M059J (cell line): ENCODE measurements around the gene PARD3B. TPM values are rescaled to one million over a fixed set of nuclear protein-coding genes. Genes with fewer than 3 reads are reported as not detected.

Experiments used
- DNase-seq: peaks from one replicate; pipeline ENCODE4 v3.0.0-alpha.2; 2012; ENCODE audit warnings: low read depth
- total RNA-seq: library from RNA; depleted of rRNA; stranded (reverse); fragments of >200 nt; shearing (Covaris generic); gene quantifications from 2 replicates; pipeline ENCODE4 v1.2.3, GENCODE V29; 2014

Gene PARD3B
- total RNA-seq, 1 experiment from 2014 or later: 1.6 TPM

DNA sequence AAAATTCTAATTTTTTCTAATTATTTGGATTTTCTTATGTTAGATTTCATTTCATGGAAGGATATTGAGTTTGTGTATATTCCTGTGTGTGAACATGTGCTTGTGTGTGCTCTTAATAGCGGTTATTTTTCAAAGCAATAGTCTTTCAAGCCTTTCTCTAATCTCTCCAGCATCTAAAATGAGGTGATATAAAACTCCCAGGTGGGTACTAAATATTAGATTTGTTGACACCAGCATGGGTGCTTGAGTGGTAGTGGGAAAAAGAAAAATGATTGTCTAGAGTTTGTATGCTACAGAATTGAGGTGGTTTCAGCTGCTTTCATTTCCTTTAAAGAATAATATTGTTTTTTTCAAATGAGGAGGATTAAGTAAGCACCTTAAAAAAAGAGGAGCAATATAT is 296.8 kb downstream of the PARD3B start:
- DNase-seq: no peak

DNA sequence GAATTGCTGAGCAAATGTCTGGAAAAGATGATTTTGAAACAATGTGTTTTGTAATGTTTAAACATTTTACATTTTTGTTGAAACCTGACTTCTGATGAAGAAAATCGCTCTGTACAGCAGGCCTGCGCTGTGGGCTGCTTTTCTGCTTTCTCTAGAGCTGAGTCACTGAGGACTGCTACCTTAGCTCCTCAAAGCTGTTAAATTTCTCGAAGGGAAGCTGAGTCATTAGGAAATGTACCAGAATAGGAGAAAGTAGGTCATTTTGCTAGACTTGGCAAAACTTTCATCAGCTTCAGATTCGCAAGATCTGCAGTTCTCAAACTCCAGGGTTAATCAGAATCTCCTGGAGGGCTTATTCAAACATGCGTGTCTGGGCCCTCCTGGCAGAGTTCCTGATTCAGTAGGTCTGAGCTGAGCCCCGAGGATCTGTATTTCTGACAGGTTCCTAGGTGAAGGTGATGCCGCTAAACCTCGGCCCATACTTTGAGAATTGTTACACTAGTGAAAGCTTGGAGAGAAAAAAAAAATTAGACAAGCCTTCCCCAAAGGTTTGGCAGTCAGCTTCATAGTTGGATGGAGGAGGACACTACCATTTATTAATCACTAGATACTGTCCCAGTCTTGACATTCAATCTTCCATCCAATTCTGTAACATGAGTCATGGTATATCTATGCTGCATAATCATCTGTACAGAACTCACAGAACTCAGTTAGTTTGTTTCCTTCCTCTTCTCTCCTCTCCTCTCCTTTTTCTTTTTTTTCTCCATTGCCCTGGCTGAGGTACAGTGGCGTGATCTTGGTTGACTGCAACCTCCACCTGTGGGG is 297.6 kb downstream of the PARD3B start:
- peak; percentile 85 for DNase-seq

DNA sequence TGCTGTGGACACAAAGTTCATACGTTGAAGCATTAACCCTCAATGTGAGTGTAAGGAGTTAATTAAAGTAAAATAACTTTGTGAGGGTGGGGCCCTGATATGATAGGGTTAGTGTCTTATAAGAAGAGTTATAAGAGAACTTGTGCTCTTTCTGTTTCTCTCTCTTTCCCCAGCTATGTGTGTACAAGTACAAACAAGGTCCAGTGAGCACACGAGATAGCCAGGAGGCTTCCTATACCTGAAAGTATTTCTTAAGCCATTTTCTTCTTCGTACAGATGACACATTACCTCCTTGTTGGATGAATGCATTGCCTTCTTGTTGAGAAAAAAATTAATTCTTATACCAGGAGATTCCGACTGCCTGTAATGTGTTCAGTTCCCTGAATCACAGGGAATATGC is 301.2 kb downstream of the PARD3B start:
- DNase-seq: no peak

DNA sequence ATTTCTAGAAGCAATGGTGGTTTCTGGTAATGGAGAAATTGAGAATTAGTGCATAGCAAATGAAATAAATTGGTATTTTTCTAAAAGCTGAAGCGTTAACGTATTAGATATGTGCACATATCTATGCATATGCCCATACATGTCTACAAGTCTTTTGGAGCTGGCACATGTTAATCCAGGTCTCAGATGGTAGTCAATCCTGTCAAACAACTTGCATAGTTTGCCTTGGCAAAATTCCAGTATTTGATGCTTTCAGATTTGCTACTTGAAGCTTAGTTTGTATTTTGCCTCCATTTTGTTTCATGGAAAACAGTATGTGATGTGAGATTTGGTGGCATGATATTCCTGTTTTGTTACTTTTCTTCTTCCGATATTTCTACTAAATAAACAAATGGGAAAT is 304.6 kb downstream of the PARD3B start:
- DNase-seq: no peak

DNA sequence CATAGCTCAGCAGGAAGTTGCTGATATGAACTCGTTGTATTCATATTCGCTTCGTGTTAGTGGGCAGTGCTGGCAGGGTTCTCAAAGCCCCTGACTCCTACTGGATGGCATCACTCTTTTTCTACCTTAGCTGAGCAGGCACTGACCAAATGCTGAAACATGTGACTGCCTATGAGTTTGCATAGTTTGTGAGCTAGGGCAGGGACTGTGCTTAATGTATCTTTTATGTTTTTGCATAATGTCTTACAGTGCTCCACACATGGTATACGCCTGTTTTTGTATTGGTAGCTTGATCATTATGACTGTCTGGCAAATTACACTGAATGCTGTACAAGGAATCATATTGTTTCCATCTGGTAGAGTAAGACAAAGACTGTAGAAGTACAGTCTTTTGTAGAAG is 305.3 kb downstream of the PARD3B start:
- DNase-seq: no peak

DNA sequence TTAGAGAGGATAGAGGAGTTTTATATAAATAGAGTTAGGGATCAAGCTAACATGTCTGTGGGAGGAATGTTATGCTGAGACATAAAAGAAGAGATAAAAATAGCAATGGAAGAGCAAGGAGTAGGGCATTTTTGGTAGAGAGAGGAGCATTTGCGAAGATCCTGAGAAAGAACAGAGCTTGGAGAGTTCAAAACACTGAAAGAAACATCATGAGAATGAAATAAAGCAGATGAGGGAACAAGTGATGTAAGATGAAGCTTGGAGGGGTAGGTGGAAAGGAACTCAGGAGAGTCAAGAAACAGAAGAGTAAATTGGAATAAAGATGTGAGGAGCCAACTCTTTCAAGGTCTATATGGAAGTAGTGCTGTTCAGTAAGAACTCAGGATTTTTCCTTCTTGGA is 308.6 kb downstream of the PARD3B start:
- no peak for DNase-seq

DNA sequence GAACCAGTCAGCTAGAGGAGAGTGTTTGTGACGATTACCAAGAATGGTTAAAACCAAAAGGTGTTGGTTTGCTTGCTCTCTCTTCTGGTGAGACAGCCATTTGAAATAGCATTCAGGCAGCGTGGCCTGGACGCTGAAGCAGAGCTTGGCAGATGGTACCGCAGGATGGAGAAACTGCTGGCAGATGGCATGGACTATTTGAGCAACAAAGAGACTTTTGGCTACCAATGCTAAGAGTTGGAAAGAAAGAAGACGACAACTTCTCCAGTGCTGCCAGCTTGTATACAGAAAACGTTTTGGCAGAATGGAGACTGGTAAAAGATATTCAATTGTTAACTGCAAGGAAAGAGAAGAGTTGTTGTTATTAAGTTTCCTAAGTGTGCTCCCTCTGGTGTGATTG is 315.0 kb downstream of the PARD3B start:
- no peak for DNase-seq

DNA sequence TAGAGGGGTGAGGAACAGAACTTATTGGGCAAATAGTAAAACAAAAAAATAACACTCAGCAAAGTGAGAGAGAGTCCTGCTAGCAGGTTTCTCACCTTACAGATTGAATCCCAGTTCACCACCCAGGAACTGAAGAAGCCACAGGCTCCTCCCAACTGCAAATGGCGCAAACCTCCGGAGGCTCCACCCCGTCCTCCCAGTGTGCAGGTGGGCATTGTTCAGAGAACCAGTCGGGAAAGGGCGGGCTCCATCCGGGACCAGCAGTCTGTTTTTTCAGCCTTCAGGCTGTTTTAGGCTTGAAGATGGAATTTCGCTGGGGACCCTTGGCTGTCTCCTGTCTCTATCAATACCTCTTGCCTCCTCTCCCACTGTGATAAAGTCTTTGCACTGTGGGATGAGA is 317.5 kb downstream of the PARD3B start:
- no peak for DNase-seq

DNA sequence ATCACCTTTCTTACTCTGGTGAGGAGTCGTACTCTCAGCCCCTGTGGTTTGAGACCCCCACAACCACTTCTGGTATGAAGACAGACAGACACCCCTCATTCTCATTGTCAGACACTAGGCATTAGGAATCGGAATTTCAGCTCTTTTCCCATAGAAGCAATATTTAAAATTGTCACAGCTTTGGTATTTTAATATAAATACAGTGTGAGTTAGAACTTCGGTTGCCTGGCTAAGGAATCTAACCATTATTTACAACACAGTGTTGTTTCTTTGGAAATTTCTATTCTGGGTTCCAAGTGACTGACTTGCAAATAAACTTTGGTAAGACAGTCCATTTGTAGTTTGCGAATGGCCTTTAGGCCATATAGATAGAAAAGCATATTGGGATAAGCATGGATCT is 318.1 kb downstream of the PARD3B start:
- DNase-seq: peak; percentile 4

DNA sequence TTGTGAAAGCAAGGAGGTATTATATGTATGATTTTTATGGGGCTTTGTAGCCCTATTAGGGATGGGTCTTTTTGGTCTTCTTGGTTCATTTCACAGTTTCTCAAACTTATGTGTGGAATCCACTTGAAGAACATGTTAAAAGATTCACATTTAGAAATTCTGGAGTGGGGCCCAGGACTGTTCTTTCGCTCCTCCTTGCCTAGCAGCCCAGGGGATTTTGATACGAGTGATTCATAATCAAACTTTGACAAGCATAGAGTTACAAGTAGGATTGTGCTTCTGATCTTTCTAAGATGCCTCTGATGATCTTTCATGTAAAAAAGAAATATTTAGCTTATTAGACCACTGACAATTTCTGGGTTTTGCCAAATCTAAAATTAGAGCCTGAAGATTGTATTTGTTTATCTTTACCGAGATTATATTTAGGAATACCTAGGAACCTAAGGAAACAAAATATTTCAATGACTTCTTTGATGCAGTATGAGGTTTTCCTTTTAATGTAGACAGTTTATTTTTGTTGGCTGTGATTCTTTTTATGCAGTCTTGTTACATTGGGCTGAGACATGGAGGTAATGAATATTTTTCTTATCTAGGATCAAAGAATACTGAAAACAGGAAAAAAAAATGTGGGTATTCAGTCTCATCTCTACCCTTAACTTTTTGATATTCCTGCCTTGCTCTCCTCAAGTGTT is 324.0 kb downstream of the PARD3B start:
- peak; percentile 42 for DNase-seq

DNA sequence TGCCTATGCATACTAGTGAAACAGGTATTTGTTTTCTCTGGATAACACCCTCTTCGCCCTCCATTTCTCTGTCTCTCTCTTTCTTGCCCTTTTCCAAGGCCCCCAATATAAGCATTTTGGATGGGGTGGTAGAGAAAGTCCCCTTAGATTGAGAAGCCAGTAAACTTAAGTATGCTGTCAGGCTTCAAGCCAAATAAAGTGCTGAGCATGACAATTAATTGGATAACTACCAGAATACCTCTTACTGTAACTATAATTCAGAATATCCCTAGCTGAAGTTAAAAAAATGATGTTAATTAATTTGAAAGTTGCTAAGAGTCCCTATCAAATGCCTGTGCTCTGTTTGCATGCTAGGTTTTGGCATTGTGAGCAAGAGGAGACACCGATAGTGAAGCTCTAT is 324.8 kb downstream of the PARD3B start:
- no peak for DNase-seq

DNA sequence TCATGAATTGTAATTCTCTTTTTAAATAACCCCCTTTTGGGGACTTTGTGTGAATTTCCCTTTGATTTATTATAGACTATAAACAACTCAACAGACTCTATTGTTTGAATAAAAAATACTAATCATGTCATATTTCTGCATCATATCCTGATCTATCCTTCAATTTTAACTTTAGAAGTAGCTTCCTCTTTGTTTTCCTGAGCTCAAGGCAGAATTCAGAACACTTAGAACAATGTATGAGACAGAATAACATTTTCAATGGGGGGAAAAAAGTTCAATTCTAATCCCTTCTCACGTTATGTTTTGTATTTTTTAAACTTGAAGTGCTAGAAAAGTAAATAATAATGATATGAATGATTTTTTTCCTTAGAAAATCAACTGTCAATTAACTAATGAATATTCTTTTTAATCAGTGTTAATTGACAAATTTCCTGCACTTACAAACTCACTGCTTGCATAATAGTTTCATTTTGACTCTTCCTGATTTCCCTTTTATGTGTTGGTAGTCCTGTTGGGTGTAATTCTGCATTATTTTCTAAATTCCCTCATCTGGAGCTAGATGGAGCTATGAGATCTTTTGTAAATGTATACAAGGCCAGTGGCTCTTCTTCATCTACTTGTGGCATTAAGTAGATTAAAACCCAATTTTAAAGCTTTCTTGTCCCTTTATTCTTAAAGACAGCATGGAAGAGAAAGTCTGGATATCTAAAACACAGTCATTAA is 326.1 kb downstream of the PARD3B start:
- DNase-seq: peak; percentile 34

DNA sequence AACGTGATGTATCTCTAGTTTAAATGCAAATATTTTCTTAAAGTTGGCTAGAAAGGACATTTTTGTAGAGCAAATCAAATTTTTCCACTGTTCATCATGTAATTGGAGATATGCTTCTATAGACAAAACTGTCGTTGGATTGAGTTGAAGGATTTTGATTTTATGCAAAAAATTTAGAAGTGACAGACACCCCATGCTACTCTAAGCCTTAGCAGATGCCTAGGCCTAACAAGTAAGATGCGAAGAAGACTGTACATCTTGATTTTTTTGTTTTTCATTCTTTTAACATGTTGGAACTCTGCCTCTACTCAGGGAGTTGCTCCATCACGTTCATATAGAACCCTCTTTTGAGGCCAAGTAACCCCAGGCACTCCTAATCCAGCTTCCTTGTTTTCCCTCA is 331.0 kb downstream of the PARD3B start:
- no peak for DNase-seq

DNA sequence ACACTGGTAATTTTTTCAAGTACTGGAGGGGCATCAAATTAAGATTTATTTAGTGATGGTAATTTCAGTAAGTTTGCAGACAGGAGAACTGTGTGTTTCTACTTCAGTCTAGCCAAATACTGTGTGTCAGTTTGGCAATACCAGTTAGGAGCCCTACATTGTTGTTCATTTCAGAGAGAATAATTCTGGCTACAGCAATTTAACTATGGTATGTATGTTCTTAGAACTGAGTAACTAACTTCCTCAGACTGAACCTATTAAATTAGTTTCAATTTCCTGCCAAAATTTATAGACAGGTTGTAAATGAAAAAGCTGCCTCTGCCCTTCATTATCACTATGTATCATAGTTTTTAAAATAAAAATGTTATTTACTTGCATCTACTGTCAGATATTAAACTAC is 332.4 kb downstream of the PARD3B start:
- no peak for DNase-seq

DNA sequence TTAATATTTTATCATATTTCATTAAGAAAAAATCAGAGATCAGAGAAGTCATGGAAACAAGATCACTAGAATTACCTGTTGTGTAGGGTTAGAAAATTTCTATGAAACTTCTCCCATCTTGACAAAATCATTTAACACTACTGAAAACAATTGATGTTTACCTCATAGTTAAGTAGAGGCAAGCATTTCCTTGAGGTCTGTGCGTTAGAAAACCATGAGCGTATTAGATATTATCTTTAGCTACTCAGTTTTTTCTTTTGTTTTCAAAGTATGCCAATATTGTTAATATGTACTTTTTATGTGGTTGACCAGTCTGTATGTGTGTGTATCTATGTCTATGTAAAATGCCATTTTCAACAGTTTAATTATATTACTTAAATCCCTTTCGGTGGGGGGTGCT is 335.7 kb downstream of the PARD3B start:
- DNase-seq: no peak

DNA sequence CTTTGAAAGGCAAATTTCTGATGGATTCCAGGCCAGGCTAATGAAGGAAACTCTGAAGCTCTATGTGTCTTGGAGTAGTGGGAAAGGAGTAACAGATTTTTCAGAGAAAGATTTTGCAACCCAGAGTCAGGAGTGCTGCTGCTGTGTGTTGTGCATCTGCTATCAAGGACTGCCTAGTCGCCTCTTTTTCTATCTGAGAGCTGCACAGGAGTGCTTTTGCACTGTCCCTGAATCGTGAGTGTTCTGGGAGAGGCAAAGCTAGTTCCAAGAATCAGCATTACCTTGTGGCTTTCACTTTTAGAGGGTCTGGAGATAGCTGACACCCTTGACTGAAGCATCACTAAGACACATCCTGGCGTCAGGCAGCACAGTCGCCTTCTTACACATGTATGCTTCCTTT is 336.4 kb downstream of the PARD3B start:
- DNase-seq: no peak

DNA sequence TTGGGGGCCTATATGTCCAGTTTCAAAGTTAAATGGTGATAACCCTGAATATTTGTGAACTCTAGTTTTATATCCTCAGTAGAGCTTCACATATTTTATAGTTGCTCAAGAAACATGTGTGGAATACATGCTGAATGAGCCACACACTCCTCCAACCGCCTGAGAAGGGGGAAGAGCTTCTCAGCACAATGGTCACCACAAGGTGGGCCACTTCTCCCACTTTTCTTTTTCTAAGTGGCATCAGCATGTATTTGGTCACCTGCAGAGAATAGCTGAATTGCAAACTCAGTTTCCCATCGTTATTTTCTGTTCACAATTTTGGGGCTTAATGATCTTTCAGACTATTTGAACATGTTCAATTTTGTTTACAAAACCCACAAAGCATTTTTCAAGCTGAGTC is 340.5 kb downstream of the PARD3B start:
- DNase-seq: peak; percentile 5

DNA sequence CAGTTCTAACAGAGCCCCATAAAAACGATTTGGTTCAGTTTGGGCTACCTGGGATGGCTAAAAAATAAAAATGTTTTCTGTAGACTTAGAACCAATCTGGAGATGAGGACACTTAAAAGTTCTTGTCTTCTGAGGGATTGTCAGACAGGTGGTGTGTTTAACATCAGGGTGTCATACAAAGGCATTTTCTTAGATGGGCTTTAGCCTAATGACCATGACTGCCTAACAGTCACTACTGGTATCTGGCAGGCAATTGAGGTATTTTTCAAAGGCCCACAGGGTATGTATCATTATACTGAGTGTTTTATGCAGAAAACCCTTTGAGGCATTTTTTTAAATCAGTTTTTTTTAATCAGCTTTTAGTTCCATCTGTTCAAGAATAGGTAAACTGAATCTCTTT is 341.4 kb downstream of the PARD3B start:
- no peak for DNase-seq

DNA sequence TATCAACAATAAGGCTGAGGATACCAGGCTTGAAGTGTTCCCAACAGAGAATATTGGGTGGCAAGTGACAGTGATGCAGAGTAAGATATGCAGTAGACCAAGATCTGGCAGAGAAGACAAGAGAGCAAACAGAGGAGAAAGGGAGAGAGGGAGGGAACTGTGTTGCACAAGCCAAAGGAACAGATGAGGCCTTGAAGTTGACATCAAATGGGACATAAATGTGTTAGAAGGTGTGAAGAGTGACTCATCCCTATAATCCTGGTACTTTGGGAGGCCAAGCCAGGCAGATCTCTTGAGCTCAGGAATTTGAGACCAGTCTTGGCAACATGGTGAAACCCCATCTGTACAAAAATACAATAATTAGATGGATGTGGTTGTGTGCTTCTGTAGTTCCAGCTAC is 342.9 kb downstream of the PARD3B start:
- DNase-seq: peak; percentile 18

DNA sequence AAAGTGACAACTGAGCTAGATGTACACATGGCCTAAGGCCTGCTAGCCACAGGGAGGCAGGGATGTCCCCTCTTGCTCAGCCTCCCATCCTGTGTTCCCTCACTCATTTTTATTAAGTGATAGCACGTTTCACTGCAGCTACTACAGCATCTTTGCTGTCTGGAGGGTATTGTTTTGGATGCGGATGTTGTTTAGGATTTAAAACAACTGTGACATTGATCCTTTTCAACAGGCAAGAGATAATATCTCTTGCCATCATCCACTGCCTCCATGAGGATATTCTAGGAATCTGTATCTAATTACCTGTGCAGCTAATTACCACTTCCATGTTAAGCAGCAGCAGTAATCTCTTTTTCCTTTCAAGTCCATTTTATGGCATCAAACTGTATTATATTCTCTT is 345.4 kb downstream of the PARD3B start:
- no peak for DNase-seq

DNA sequence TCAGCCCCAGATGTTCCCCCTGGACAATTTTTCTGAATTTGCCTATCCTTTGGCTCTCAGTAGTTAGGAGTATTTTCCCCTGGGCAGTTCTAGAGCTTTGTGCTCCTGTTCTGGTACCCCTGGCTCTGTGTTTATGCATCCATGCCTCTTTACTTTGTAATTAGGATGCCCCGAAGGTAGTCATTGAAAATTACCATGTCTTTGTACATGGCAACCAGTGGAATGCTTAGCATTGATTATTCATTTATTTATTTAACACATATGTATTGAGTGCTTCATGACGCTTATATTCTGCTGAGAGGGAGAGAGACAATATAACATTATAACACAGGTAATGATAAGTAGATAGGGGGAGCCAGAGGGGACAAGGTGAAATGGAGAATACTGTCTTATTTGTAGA is 346.5 kb downstream of the PARD3B start:
- no peak for DNase-seq

DNA sequence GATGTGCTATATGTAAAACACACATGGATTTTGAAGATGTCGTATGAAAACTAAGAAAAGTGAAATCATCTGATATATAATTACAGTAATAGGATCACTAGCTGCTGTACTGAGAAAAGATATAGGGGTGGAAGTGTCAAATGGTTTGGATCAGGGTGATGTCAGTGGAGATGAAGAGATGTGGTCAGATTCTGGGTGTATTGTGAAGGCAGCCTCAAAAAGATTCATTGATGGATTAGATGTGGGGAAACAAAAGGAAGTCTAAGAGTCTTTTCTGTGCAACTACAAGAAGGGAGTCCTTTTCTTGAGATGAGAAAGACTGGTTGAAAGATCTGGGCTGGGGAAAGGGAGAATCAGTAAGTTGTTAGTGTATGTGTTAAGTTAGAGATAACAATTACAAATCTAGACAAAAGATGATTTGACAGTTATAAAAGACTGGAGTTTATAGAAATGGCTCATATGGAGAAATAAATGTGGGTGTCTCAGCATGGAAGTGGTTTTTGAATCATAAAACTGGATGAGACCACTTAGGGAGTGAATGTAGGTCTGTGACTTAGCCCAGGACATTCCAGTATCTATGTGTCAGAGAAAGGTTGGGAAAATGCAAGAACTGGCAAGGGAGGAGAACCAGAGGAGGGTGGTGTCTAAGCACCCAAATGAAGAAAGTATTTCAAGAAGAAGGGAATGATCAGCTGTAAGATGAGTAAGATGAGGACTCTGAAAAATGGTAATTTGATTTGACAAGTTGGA is 347.4 kb downstream of the PARD3B start:
- DNase-seq: peak; percentile 45
